ENCODE data around the gene NFXL1. TPM values are rescaled to one million over a fixed set of nuclear protein-coding genes. Genes with fewer than 3 reads are reported as not detected.

The NFXL1 gene
- total and polyA plus RNA-seq, 4 donors = 6.0 to 16.7 (median 11.0) TPM

GRCh38 chr4:47913861-47914219 lies 543 bp downstream of the NFXL1 start:
- Histone ChIP-seq H3K9me3 (ENCODE audit: control insufficient read depth, low read length) (no peaks in the 10 kb centered on the region), H3K4me3 (ENCODE audit: low read length in 2 of 2) (peak overlapping the region; percentile 85), H3K36me3 (ENCODE audit: control insufficient read depth in 1 of 2, insufficient read depth in 2 of 2, low read length in 1 of 2) (no peaks in the 10 kb centered on the region), H3K4me1 (ENCODE audit: control insufficient read depth in 1 of 2, insufficient read depth in 2 of 2, low read length in 2 of 2) (no peaks in the 10 kb centered on the region), H3K27ac (ENCODE audit: low read depth in 1 of 2, low read length in 2 of 2) (peak overlapping the region in 1 of 2 donors; percentile 15), H3K27me3 (ENCODE audit: control insufficient read depth in 1 of 2, insufficient read depth in 2 of 2, low read length in 1 of 2) (no peaks in the 10 kb centered on the region)
- DNase-seq (peak; percentile 64 to 83), ATAC-seq (ENCODE audit: low FRiP score) (peak; percentile 66)
- 0 to 1% methylated on average over 28 to 29 of the region's 29 CpGs for WGBS, 2 donors
- intact Hi-C loops (cut with DNase I) = loop anchor here in 1 of 2 donors (10.0 kb wide), 1 partner anchor 101 kb away; the partner anchor contains the start of genes CNGA1 and NIPAL1

- Histone ChIP-seq H3K9me3 (ENCODE audit: control insufficient read depth, low read length) (no peaks in the 10 kb centered on the region), H3K4me3 (ENCODE audit: low read length in 2 of 2) (peak overlapping the region; percentile 85), H3K27me3 (ENCODE audit: control insufficient read depth in 1 of 2, insufficient read depth in 2 of 2, low read length in 1 of 2) (no peaks in the 10 kb centered on the region), H3K36me3 (ENCODE audit: control insufficient read depth in 1 of 2, insufficient read depth in 2 of 2, low read length in 1 of 2) (no peaks in the 10 kb centered on the region), H3K27ac (ENCODE audit: low read depth in 1 of 2, low read length in 2 of 2) (no peak overlapping the region), H3K4me1 (ENCODE audit: control insufficient read depth in 1 of 2, insufficient read depth in 2 of 2, low read length in 2 of 2) (no peaks in the 10 kb centered on the region)
- 12 to 15% methylated on average over 4 of the region's 4 CpGs for WGBS, 2 donors
- no peak for ATAC-seq (ENCODE audit: low FRiP score)
- intact Hi-C loops (cut with DNase I) = loop anchor here in 1 of 2 donors (10.0 kb wide), 1 partner anchor 101 kb away; the partner anchor contains the start of genes CNGA1 and NIPAL1
- DNase-seq = no peak
Observed at GRCh38 chr4:47913330-47913729, 1.1 kb downstream of the NFXL1 start.

- Histone ChIP-seq H3K36me3 (ENCODE audit: control insufficient read depth in 1 of 2, insufficient read depth in 2 of 2, low read length in 1 of 2) (peaks cover 0 to 2% of the 10 kb centered on the region in 2 donors), H3K27me3 (ENCODE audit: control insufficient read depth in 1 of 2, insufficient read depth in 2 of 2, low read length in 1 of 2) (no peaks in the 10 kb centered on the region), H3K4me3 (ENCODE audit: low read length in 2 of 2) (no peak overlapping the region), H3K27ac (ENCODE audit: low read depth in 1 of 2, low read length in 2 of 2) (no peak overlapping the region), H3K4me1 (ENCODE audit: control insufficient read depth in 1 of 2, insufficient read depth in 2 of 2, low read length in 2 of 2) (no peaks in the 10 kb centered on the region), H3K9me3 (ENCODE audit: control insufficient read depth, low read length) (no peaks in the 10 kb centered on the region)
- intact Hi-C loops (cut with DNase I) = no loop called here
- 0 to 22% methylated on average over 1 of the region's 1 CpG for WGBS, 2 donors
- DNase-seq (no peak), ATAC-seq (ENCODE audit: low FRiP score) (no peak)
Observed at GRCh38 chr4:47907089-47907646, 7.2 kb downstream of the NFXL1 start.

DNA sequence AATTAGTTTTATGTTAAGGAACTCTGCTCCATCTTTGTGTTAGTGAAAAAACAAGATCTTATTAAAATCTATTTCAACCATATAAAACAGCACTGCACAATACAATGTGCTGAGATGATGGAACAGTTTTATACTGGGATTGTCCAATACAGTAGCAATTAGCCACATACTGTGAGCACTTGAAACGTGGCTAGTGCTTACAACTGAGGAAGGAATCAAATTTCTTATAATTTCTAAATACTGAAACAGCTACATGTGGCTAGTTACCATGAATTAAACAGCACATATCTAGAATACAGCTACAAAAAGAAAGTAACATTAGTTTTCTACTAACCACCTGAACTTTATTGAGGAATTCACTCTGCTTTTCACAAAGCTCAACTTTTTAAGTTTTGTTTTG lies 14.7 kb downstream of the NFXL1 start:
- peaks cover 2 to 9% of the 10 kb centered on the region in 2 donors for H3K36me3 ChIP-seq (ENCODE audit: control insufficient read depth in 1 of 2, insufficient read depth in 2 of 2, low read length in 1 of 2)
- H3K9me3 ChIP-seq (ENCODE audit: control insufficient read depth, low read length) = no peaks in the 10 kb centered on the region
- intact Hi-C loops (cut with DNase I) = no loop called here
- no peak overlapping the region for H3K27ac ChIP-seq (ENCODE audit: low read depth in 1 of 2, low read length in 2 of 2)
- ATAC-seq (ENCODE audit: low FRiP score) (no peak), DNase-seq (no peak)
- H3K4me3 ChIP-seq (ENCODE audit: low read length in 2 of 2) = no peak overlapping the region
- no peaks in the 10 kb centered on the region for H3K27me3 ChIP-seq (ENCODE audit: control insufficient read depth in 1 of 2, insufficient read depth in 2 of 2, low read length in 1 of 2)
- H3K4me1 ChIP-seq (ENCODE audit: control insufficient read depth in 1 of 2, insufficient read depth in 2 of 2, low read length in 2 of 2) = no peaks in the 10 kb centered on the region
- 50 to 67% methylated on average over 1 of the region's 1 CpG for WGBS, 2 donors

- WGBS, 2 donors = 98 to 100% methylated on average over 1 of the region's 1 CpG
- intact Hi-C loops (cut with DNase I) = no loop called here
- Histone ChIP-seq H3K36me3 (ENCODE audit: control insufficient read depth in 1 of 2, insufficient read depth in 2 of 2, low read length in 1 of 2) (peaks cover 2 to 11% of the 10 kb centered on the region in 2 donors), H3K27me3 (ENCODE audit: control insufficient read depth in 1 of 2, insufficient read depth in 2 of 2, low read length in 1 of 2) (no peaks in the 10 kb centered on the region), H3K9me3 (ENCODE audit: control insufficient read depth, low read length) (no peaks in the 10 kb centered on the region), H3K4me1 (ENCODE audit: control insufficient read depth in 1 of 2, insufficient read depth in 2 of 2, low read length in 2 of 2) (no peaks in the 10 kb centered on the region), H3K27ac (ENCODE audit: low read depth in 1 of 2, low read length in 2 of 2) (no peak overlapping the region), H3K4me3 (ENCODE audit: low read length in 2 of 2) (no peak overlapping the region)
- no peak for ATAC-seq (ENCODE audit: low FRiP score)
- DNase-seq = no peak
Observed at GRCh38 chr4:47891928-47892327, 22.5 kb downstream of the NFXL1 start.

- Histone ChIP-seq H3K36me3 (ENCODE audit: control insufficient read depth in 1 of 2, insufficient read depth in 2 of 2, low read length in 1 of 2) (peaks cover 3 to 6% of the 10 kb centered on the region in 2 donors), H3K4me1 (ENCODE audit: control insufficient read depth in 1 of 2, insufficient read depth in 2 of 2, low read length in 2 of 2) (no peaks in the 10 kb centered on the region), H3K27me3 (ENCODE audit: control insufficient read depth in 1 of 2, insufficient read depth in 2 of 2, low read length in 1 of 2) (no peaks in the 10 kb centered on the region), H3K27ac (ENCODE audit: low read depth in 1 of 2, low read length in 2 of 2) (no peak overlapping the region), H3K9me3 (ENCODE audit: control insufficient read depth, low read length) (no peaks in the 10 kb centered on the region), H3K4me3 (ENCODE audit: low read length in 2 of 2) (no peak overlapping the region)
- ATAC-seq (ENCODE audit: low FRiP score) (no peak), DNase-seq (no peak)
- WGBS, 2 donors = 92% methylated on average over 3 of the region's 3 CpGs
- intact Hi-C loops (cut with DNase I) = no loop called here
Observed at GRCh38 chr4:47882228-47882627, 32.2 kb downstream of the NFXL1 start.

DNA sequence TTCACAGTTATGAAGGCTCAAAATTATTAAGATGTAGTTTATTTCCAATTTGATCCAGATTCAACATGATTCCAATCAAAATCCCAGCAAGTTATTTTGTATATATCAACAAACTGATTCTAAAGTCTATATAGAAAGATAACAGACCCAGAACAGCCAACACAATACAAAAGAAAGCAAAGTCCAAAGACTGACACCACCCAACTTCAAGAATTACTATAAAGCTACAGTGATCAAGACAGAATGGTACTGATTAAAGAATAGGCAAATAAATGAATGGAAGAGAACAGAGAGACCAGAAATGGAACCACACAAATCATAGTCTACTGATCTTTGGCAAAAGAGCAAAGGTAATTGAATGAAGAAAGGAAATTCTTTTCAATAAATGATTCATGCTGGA lies 34.9 kb downstream of the NFXL1 start:
- intact Hi-C loops (cut with DNase I) = no loop called here
- DNase-seq = no peak
- peaks cover 0 to 11% of the 10 kb centered on the region in 2 donors for H3K36me3 ChIP-seq (ENCODE audit: control insufficient read depth in 1 of 2, insufficient read depth in 2 of 2, low read length in 1 of 2)

DNA sequence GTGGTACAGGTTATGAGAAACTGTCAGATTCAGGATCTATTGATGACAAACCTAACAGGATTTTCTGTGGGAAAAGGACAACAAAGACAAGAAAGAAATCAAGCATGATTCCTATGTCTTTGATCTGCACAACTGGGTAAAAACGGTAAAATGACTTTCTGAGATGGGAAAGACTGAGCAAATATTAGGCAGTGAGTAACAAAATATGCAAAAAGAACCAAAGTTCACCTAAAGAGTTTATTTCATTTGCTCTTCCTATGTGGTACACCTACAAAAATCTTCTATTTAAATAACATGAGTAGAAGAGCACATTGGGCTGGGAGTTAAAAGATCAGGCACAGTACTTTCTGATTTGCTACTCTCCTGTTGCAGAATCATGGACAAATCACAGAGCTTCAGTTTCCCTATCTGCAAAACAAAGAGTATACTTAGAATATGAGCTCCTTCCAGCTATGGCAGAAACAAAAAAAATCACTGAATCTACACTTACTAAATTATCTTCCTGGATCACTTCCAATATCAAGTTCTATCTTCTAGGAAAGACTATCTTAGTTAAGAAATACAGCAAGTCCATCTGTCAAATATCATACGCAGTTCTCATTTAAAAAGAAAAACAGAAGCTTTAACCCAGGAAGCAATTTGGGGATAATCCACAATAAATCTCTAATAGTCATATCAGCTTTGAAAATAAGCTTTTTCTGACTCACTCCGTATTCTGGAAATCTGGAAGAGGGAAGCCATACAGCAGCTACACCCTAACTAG lies 37.4 kb downstream of the NFXL1 start:
- no peak for ATAC-seq (ENCODE audit: low FRiP score)
- WGBS, 2 donors = 81 to 82% methylated on average over 3 of the region's 3 CpGs

More for the DNA sequence above, 34.9 kb downstream of the NFXL1 start:
- Histone ChIP-seq H3K27me3 (ENCODE audit: control insufficient read depth in 1 of 2, insufficient read depth in 2 of 2, low read length in 1 of 2) (no peaks in the 10 kb centered on the region), H3K4me3 (ENCODE audit: low read length in 2 of 2) (no peak overlapping the region), H3K4me1 (ENCODE audit: control insufficient read depth in 1 of 2, insufficient read depth in 2 of 2, low read length in 2 of 2) (no peaks in the 10 kb centered on the region), H3K9me3 (ENCODE audit: control insufficient read depth, low read length) (no peaks in the 10 kb centered on the region), H3K27ac (ENCODE audit: low read depth in 1 of 2, low read length in 2 of 2) (no peak overlapping the region)
- ATAC-seq (ENCODE audit: low FRiP score) = no peak

GRCh38 chr4:47876310-47876709 lies 38.1 kb downstream of the NFXL1 start:
- ATAC-seq (ENCODE audit: low FRiP score) (no peak), DNase-seq (no peak)
- Histone ChIP-seq H3K36me3 (ENCODE audit: control insufficient read depth in 1 of 2, insufficient read depth in 2 of 2, low read length in 1 of 2) (peaks cover 4 to 20% of the 10 kb centered on the region in 2 donors), H3K4me3 (ENCODE audit: low read length in 2 of 2) (no peak overlapping the region), H3K4me1 (ENCODE audit: control insufficient read depth in 1 of 2, insufficient read depth in 2 of 2, low read length in 2 of 2) (no peaks in the 10 kb centered on the region), H3K27me3 (ENCODE audit: control insufficient read depth in 1 of 2, insufficient read depth in 2 of 2, low read length in 1 of 2) (no peaks in the 10 kb centered on the region), H3K27ac (ENCODE audit: low read depth in 1 of 2, low read length in 2 of 2) (no peak overlapping the region), H3K9me3 (ENCODE audit: control insufficient read depth, low read length) (no peaks in the 10 kb centered on the region)
- intact Hi-C loops (cut with DNase I) = no loop called here

More for the DNA sequence above, 37.4 kb downstream of the NFXL1 start:
- no peak for DNase-seq
- Histone ChIP-seq H3K27ac (ENCODE audit: low read depth in 1 of 2, low read length in 2 of 2) (no peak overlapping the region), H3K27me3 (ENCODE audit: control insufficient read depth in 1 of 2, insufficient read depth in 2 of 2, low read length in 1 of 2) (no peaks in the 10 kb centered on the region), H3K4me3 (ENCODE audit: low read length in 2 of 2) (no peak overlapping the region), H3K36me3 (ENCODE audit: control insufficient read depth in 1 of 2, insufficient read depth in 2 of 2, low read length in 1 of 2) (peaks cover 4 to 20% of the 10 kb centered on the region in 2 donors), H3K9me3 (ENCODE audit: control insufficient read depth, low read length) (no peaks in the 10 kb centered on the region), H3K4me1 (ENCODE audit: control insufficient read depth in 1 of 2, insufficient read depth in 2 of 2, low read length in 2 of 2) (no peaks in the 10 kb centered on the region)
- intact Hi-C loops (cut with DNase I) = no loop called here

All from aorta (tissue), 5 donors.